Activated naive CD4-positive, alpha-beta T cell treated with Interleukin-2 at 50 U/mL for 16 hours (primary cell): ENCODE measurements around the gene UPP1.
"Not testable (repeated sequence)": the region's sequence is repeated elsewhere in the genome, so short reads cannot be mapped to it uniquely, and the experiment has no call there.

Source experiments
- DNase-seq: peaks from one replicate; pipeline ENCODE4 v3.0.0-alpha.2; 2020

Gene UPP1

GRCh38 chr7:48112401-48113165, 23.5 kb downstream of the UPP1 start:
- DNase-seq = no peak

DNA sequence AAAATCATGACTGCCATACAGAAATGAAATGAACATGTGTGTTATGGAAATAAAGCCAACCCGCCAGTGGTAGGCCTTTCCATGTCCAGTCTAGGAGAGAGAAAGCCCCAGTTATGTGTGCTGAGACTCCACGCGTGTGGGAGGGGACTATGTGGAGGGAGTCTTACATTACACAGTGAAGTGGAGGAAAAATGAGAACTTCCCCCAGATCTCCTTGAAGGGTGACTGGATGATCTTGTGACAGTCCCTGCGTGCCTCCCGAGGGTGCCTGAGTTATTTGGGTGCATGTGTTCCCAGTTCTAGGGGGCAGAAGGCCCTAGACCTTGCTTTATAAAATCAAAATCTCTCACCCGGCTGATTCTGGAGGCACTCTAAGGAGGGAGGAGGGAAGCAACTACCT, 24.2 kb downstream of the UPP1 start:
- DNase-seq = no peak

DNA sequence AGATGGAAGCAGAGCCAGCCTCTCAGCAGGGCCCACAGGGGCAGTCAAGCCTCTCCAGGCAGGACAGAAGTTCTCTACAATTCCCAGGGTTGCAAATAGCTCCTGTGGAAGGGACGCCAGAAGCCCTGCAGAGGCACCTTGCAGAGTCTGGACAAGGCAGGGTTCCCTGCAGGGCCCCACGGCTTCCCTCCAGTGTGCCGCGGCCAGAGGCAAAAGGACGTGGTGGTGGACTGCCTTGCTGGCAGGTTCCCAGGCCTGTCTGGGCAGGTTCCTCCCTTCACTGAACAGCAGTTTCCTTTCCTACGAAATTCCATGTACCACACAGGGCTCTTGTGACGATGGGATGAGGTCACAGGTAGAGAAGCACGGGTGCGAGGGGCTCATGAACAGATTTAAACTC, 25.1 kb downstream of the UPP1 start:
- DNase-seq = no peak

DNA sequence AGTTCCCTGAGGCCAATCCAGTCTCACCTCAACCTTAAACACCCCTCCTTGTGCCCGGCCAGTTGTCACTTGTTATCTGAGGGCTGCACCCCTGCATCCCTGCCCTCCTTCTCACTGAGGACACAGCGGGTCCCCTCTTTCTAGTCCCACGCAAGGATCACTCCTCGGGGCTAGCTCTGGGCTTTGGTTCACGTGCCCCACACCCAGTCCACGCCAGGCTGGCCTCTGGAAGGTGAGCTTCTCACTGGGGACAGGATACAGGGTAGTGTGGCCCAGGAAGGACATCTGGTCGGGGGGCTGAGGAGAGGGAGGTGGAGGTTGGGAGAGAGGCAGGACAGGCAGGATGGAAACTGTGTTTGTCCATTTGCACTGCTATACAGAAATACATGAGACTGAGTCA, 25.5 kb downstream of the UPP1 start:
- no peak for DNase-seq

DNA sequence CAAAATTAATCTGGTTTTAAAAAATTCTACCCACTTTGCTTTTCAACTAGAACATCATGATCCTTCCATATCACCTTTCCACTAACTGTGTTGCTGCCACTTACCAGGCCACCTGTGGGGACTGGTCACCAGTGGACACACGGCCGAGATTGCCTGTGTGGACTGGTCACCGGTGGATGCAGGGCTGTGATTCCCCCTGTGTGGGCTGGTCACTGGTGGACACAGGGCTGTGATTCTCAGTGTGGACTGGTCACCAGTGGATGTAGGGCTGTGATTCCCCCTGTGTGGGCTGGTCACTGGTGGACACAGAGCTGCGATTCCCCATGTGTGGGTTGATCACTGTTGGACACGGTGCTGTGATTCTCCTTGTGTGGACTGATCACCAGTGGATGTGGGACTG, 27.0 kb downstream of the UPP1 start:
- no peak for DNase-seq

- DNase-seq = no peak
Observed at GRCh38 chr7:48118041-48118440, 29.0 kb downstream of the UPP1 start.

GRCh38 chr7:48120536-48120935, 31.5 kb downstream of the UPP1 start:
- DNase-seq = not testable (repeated sequence)

- DNase-seq = no peak
Observed at GRCh38 chr7:48126037-48126436, 37.0 kb downstream of the UPP1 start.

- no peak for DNase-seq
Observed at GRCh38 chr7:48130658-48131108, 41.6 kb downstream of the UPP1 start.

DNA sequence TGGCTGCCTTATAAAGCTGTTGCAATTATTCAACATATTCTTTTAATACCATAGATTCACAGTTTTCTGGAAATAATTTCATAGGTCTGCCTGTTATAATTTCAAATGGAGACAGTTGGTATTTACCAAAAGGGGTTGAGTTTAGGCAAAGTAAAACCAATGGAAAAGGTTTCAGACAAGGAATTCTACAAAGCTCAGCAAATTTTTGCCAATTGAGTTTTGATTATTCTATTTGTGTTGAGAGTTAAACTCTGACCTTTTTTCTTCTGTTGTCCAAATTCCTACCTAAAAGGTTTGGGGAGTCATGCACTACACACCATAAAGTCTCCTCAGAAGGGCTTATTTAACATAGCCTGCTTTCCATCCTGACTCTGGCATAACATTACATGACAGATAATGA, 43.7 kb downstream of the UPP1 start:
- no peak for DNase-seq

GRCh38 chr7:48139459-48139858, 50.4 kb downstream of the UPP1 start:
- DNase-seq = no peak

DNA sequence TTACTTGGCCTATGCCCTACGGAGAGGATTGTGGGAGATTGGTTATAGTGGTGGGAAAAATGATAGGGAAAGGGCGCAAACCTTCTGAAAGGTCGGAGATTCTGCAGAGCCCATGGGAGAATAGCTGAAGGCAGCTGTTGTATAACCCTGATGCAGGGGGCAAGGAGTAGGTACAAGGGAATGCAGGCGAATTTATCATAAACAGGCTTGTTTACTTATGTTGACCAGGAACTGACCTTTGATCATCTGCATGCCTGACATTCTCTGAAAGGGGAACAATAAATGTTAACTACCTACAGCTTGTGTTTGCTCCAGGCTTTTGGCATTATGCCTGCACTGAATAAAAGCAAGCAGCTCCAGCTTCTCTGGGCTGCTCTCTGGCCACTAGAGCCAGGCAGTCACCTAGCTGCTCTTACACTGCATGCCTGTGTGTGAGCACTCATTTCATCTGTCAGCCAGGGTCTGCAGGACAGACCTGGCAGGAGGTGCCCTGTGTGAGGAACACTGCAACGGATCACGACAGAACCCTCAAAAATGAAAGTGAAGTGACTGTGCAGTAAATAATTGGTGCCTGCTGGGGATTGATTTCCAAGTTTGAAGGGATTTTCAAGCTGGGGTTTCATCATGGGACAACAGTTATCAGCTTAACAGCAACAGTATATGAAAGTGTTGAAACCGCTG, 51.1 kb downstream of the UPP1 start:
- DNase-seq = no peak

DNA sequence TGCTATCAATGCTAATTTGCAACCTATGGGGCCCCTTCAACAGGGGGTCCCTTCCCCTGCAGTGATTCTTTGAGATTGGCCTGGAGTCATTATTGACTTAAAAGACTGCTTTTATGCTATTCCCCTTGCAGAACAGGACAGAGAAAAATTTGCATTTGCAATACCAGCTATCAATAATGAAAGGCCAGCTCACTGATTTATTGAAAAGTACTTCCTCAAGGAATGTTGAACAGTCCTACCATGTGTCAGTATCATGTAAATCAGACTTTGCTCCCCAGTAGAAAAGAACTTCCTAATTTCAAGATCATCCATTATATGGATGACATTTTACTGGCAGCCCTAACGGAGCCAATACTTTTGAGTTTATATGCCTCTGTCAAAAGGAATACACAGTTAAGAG, 52.5 kb downstream of the UPP1 start:
- no peak for DNase-seq

GRCh38 chr7:48144291-48144768, 55.3 kb downstream of the UPP1 start:
- no peak for DNase-seq

DNA sequence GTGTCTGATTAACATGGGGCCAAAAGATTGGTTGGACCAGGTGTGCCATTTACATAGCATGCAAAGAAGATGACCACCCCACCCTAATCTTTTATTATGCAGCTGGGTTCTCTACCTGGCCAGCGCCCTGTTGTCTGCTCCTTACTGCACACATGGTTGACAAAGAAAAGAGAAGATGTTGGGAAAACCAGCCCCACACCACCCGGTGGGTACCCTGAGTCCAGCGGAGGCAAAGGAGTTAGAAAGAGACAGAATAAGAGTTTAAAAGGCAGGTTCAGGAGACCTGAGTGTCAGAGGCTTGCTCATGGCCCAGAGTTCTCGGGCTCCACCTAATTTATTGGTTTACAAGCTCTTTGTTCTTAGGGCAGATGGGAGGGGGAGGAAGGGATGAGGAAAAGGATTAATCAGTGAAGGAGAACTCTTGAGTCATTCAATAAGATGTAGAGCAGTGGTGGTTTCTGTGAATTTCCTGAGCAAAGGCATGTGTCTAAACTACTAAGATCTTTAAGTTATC, 58.1 kb downstream of the UPP1 start:
- DNase-seq = no peak

GRCh38 chr7:48147690-48148089, 58.6 kb downstream of the UPP1 start:
- not testable (repeated sequence) for DNase-seq

DNA sequence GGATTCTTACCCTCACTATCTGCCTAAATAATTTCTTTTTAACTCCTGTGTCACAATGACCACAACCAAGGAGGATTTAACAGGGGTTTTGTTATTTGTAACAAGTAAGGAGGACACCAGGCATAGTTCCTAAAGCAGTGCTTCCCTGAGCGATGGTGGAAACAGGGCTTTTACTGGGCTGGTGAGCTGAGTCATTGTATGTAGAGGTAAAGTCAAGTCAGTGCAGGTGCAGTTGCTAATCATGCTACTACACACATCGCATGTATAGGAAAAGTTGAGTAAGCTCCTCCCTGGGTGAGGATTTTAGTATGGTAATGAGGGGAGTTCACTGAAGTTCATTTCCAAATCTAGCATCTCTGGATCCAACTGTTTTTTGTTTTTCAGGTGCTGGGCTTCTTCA, 59.2 kb downstream of the UPP1 start:
- DNase-seq = no peak

GRCh38 chr7:48149058-48149457, 60.0 kb downstream of the UPP1 start:
- no peak for DNase-seq

- DNase-seq = no peak
Observed at GRCh38 chr7:48150086-48150485, 61.0 kb downstream of the UPP1 start.

DNA sequence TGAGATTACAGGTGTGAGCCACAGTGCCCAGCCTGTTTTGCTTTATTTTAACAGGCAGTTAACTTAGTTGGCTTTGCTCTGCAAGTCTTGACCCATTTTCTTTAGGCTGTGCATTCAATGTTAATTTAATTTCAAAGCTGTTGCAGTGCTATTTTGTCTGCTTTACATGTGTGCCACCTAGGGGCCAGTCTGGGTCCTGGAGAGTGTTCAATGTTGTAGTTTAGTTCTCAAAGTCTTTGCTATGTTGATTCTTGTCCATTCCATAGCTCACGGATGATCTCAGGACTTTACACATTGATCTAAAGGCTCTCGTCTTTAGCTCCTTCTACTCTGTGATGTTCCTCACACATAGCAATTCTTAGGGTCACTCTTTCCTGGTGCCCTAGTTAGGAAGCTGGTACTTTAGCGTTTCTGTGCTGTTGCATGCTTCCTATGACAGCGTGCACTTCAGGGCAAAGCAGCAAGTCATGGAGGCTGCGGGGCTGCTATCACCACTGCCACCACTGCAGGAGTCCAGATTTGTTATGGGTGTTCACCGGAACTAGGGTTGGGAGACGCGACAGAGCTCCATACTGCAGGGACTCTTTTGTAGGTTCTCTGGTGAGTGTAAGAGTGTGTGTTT, 65.8 kb downstream of the UPP1 start:
- DNase-seq = peak; percentile 38
